HG02610 (cell line): ENCODE data around the gene FUT6.

Experiments used
- ATAC-seq: cut with Tn5 transposase; IDR thresholded peaks from one replicate; pipeline ENCODE4 v1.9.1; 2021; ENCODE audit warnings: mild to moderate bottlenecking, moderate library complexity; ENCODE audit not compliant: unreplicated experiment

Gene FUT6

GRCh38 chr19:5806905-5807304 is 32.6 kb downstream of the FUT6 start:
- no peak for ATAC-seq

GRCh38 chr19:5806133-5806489 is 33.4 kb downstream of the FUT6 start:
- ATAC-seq: no peak

- no peak for ATAC-seq
Observed at GRCh38 chr19:5805462-5806132, 33.9 kb downstream of the FUT6 start.

- no peak for ATAC-seq
Observed at GRCh38 chr19:5804516-5805461, 34.7 kb downstream of the FUT6 start, which contains the start of gene NRTN. Gene NRTN, plus strand, starts transcription at chr19:5805067. Its CDS starts 19,099 bp downstream, at chr19:5824166.

- ATAC-seq: peak; percentile 60
Observed at GRCh38 chr19:5803752-5804515, 35.6 kb downstream of the FUT6 start.

- ATAC-seq: no peak
Observed at GRCh38 chr19:5803441-5803751, 36.1 kb downstream of the FUT6 start.

GRCh38 chr19:5801796-5802619 is 37.5 kb downstream of the FUT6 start:
- ATAC-seq: no peak

- no peak for ATAC-seq
Observed at GRCh38 chr19:5800361-5801270, 38.9 kb downstream of the FUT6 start.

- no peak for ATAC-seq
Observed at GRCh38 chr19:5799247-5800241, 40.0 kb downstream of the FUT6 start.

GRCh38 chr19:5798244-5798643 is 41.3 kb downstream of the FUT6 start:
- ATAC-seq: no peak

- ATAC-seq: no peak
Observed at GRCh38 chr19:5795382-5795919, 44.1 kb downstream of the FUT6 start.

- ATAC-seq: no peak
Observed at GRCh38 chr19:5793188-5793587, 46.3 kb downstream of the FUT6 start.

- no peak for ATAC-seq
Observed at GRCh38 chr19:5792224-5792623, 47.3 kb downstream of the FUT6 start.

GRCh38 chr19:5790559-5791520 is 48.7 kb downstream of the FUT6 start, which contains the start of gene DUS3L:
Gene DUS3L, minus strand, starts transcription at chr19:5791163. Its CDS starts 22 bp downstream, at chr19:5791141.
- peak; percentile 85 for ATAC-seq

- ATAC-seq: no peak
Observed at GRCh38 chr19:5789886-5790558, 49.5 kb downstream of the FUT6 start.

GRCh38 chr19:5789351-5789761 is 50.1 kb downstream of the FUT6 start:
- ATAC-seq: no peak
